Gastrocnemius medialis (tissue), 4 donors: ENCODE results near the gene IL13.

ENCODE experiments used
- CTCF ChIP-seq, 5 experiments: fragments of 450-650 bp in 3 of 5; fragments of 200-600 bp in 2 of 5; sonication (generic) in 2 of 5; IDR thresholded peaks in 4 of 5; conservative IDR thresholded peaks in 1 of 5; 1 replicate in 4 of 5; 2 replicates in 1 of 5; pipeline ENCODE4 v1.5.1; 2016 to 2019; ENCODE audit warnings: antibody characterized with exemption in 5 of 5, mild to moderate bottlenecking in 3 of 5, moderate library complexity in 3 of 5
- POLR2A ChIP-seq, 2 donors: fragments of 450-650 bp; IDR thresholded peaks; one replicate each; pipeline ENCODE4 v1.6.1; 2017; ENCODE audit warnings: antibody characterized with exemption in 2 of 2, mild to moderate bottlenecking in 2 of 2, moderate library complexity in 2 of 2

- TF ChIP-seq CTCF (IDR thresholded peaks at IDR 0.05 in 4 of 5, conservative IDR thresholded peaks at IDR 0.05 in 1 of 5) (no peak), POLR2A (IDR thresholded peaks at IDR 0.05) (no peak)
Measured at GRCh38 chr5:132674671-132675506, 16.9 kb downstream of the IL13 start.
